Activated T-cell treated with anti-CD3 and anti-CD28 coated beads, Interleukin-2, amount 50 U/mL, for 24 hours (primary cell): ENCODE data around the gene MKRN2OS.

Experiments used
- DNase-seq: peaks from one replicate; pipeline ENCODE4 v3.0.0-alpha.2; 2020
- H3K27ac Mint-ChIP-seq: 2 replicates; pipeline ENCODE4 v1.8.0; 2020; ENCODE audit warnings: mild to moderate bottlenecking, mixed read lengths
- H3K27me3 Mint-ChIP-seq: 2 replicates; pipeline ENCODE4 v1.8.0; 2020; ENCODE audit warnings: mixed read lengths
- H3K36me3 Mint-ChIP-seq: 2 replicates; pipeline ENCODE4 v1.8.0; 2020; ENCODE audit warnings: low read depth, mixed read lengths
- H3K4me1 Mint-ChIP-seq: 2 replicates; pipeline ENCODE4 v1.8.0; 2020; ENCODE audit warnings: low read depth, mixed read lengths
- H3K4me3 Mint-ChIP-seq: 2 replicates; pipeline ENCODE4 v1.8.0; 2020; ENCODE audit warnings: mild to moderate bottlenecking, moderate library complexity, mixed read lengths
- H3K9me3 Mint-ChIP-seq: 2 replicates; pipeline ENCODE4 v1.8.0; 2020; ENCODE audit warnings: mixed read lengths

MKRN2OS gene

GRCh38 chr3:12578742-12579141 is 33.4 kb upstream of the MKRN2OS start:
- Mint-ChIP-seq H3K36me3 (peaks cover 94% of the 10 kb centered on the region), H3K4me1 (peaks cover 2% of the 10 kb centered on the region), H3K27me3 (no peaks in the 10 kb centered on the region), H3K4me3 (no peak overlapping the region), H3K9me3 (peaks cover 6% of the 10 kb centered on the region), H3K27ac (peak overlapping the region; percentile 29)
- DNase-seq = no peak

DNA sequence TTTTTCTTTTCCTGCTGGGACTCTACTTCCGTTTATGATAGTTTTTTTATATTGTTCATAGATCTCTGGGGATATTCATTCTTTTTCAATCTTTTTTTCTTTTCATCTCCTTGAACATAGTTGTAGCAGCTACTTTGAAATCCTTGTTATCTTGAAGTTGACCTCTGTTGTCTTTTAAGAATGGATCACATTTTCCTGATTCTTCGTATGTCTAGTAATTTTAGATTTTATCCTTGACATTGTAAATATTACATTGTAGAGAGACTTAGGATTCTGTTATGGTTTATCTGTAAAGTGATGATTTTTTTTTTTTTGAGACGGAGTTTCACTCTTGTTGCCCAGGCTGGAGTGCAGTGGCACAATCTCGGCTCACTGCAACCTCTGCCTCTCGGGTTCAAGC is 32.1 kb upstream of the MKRN2OS start:
- H3K9me3 Mint-ChIP-seq = peaks cover 6% of the 10 kb centered on the region
- H3K27me3 Mint-ChIP-seq = no peaks in the 10 kb centered on the region
- H3K4me3 Mint-ChIP-seq = no peak overlapping the region
- H3K36me3 Mint-ChIP-seq = peaks cover 94% of the 10 kb centered on the region
- no peak overlapping the region for H3K27ac Mint-ChIP-seq
- peaks cover 2% of the 10 kb centered on the region for H3K4me1 Mint-ChIP-seq
- DNase-seq = no peak

DNA sequence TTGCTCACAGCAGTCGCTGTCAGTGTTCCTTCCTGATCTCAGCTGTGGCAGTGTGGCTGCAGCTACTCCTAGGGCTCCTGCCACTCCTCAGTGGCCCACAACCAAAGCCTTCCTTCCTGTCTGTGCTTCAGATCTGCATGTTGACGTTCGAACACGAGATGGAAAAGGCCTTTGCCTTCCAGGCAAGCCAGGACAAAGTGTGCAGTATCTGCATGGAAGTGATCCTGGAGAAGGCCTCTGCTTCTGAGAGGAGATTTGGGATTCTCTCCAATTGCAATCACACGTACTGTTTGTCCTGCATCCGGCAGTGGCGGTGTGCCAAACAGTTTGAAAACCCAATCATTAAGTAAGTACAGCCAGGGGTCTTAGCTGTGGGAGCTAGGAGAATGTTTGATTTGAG is 29.4 kb upstream of the MKRN2OS start:
- DNase-seq = no peak
- Mint-ChIP-seq H3K4me1 (peaks cover 2% of the 10 kb centered on the region), H3K4me3 (no peak overlapping the region), H3K36me3 (peaks cover 95% of the 10 kb centered on the region), H3K27me3 (no peaks in the 10 kb centered on the region), H3K27ac (no peak overlapping the region), H3K9me3 (peaks cover 6% of the 10 kb centered on the region)

GRCh38 chr3:12574131-12574530 is 28.8 kb upstream of the MKRN2OS start:
- H3K4me3 Mint-ChIP-seq = no peak overlapping the region
- peaks cover 6% of the 10 kb centered on the region for H3K9me3 Mint-ChIP-seq
- no peaks in the 10 kb centered on the region for H3K27me3 Mint-ChIP-seq
- peaks cover 94% of the 10 kb centered on the region for H3K36me3 Mint-ChIP-seq
- H3K27ac Mint-ChIP-seq = peak overlapping the region; percentile 24
- no peak for DNase-seq
- H3K4me1 Mint-ChIP-seq = peaks cover 2% of the 10 kb centered on the region

DNA sequence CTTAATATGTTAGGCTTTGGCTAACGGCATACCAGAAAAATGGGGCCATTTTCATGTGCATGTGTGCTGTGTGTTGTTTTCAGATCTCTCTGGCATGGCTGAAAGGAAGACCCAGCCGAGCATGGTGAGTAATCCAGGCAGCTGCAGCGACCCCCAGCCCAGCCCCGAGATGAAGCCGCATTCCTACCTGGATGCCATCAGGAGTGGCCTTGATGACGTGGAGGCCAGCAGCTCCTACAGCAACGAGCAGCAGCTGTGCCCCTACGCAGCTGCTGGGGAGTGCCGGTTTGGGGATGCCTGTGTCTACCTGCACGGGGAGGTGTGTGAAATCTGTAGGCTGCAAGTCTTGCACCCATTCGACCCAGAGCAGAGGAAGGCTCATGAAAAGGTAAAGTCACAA is 26.7 kb upstream of the MKRN2OS start:
- peaks cover 9% of the 10 kb centered on the region for H3K4me1 Mint-ChIP-seq
- no peak for DNase-seq
- H3K27ac Mint-ChIP-seq = no peak overlapping the region
- no peak overlapping the region for H3K4me3 Mint-ChIP-seq
- peaks cover 3% of the 10 kb centered on the region for H3K9me3 Mint-ChIP-seq
- H3K36me3 Mint-ChIP-seq = peaks cover 90% of the 10 kb centered on the region
- no peaks in the 10 kb centered on the region for H3K27me3 Mint-ChIP-seq

- peaks cover 86% of the 10 kb centered on the region for H3K36me3 Mint-ChIP-seq
- no peak for DNase-seq
- H3K27ac Mint-ChIP-seq = peak overlapping the region; percentile 64
- H3K4me1 Mint-ChIP-seq = peaks cover 22% of the 10 kb centered on the region
- no peak overlapping the region for H3K4me3 Mint-ChIP-seq
- H3K9me3 Mint-ChIP-seq = peaks cover 10% of the 10 kb centered on the region
- H3K27me3 Mint-ChIP-seq = no peaks in the 10 kb centered on the region
Observed at GRCh38 chr3:12569836-12570235, 24.5 kb upstream of the MKRN2OS start.

DNA sequence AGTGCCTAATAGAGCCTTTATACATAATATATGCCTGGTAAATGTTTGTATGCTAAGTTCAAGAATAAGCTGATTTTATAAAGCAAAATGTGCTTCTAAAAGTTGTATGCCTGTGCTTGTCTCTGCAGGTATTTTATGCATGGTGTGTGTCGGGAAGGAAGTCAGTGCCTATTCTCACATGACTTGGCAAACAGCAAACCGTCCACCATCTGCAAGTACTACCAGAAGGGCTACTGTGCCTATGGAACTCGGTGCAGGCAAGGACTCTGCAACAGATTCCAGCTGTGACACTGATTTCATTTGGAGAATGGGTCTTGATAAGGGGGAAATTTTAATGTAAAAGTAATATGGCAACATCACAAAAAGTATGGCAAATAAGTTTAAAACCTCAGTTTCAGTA is 23.4 kb upstream of the MKRN2OS start:
- Mint-ChIP-seq H3K9me3 (peaks cover 13% of the 10 kb centered on the region), H3K27me3 (no peaks in the 10 kb centered on the region), H3K4me3 (no peak overlapping the region), H3K27ac (no peak overlapping the region), H3K4me1 (peaks cover 26% of the 10 kb centered on the region), H3K36me3 (peaks cover 83% of the 10 kb centered on the region)
- no peak for DNase-seq

DNA sequence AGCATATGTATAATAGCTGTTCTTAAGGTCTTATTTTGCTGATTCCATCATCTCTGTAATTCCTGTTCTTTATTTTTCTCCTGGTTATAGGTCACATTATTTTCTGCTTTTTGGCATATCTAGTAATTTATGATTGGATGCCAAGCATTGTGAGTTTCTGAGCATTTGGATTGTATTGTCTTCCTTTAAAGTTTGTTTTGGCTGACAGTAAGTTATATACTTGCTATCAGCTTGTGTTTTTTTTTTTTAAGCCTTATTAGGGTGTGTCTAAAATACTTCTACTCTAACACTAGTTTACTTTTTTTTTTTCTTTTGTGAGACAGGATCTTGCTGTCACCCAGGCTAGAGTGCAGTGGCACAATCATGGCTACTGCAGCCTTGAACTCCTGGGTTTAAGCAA is 21.7 kb upstream of the MKRN2OS start:
- Mint-ChIP-seq H3K9me3 (peaks cover 13% of the 10 kb centered on the region), H3K27me3 (no peaks in the 10 kb centered on the region), H3K36me3 (peaks cover 74% of the 10 kb centered on the region), H3K27ac (no peak overlapping the region), H3K4me1 (peaks cover 38% of the 10 kb centered on the region), H3K4me3 (no peak overlapping the region)
- DNase-seq = no peak

- peaks cover 13% of the 10 kb centered on the region for H3K9me3 Mint-ChIP-seq
- peaks cover 33% of the 10 kb centered on the region for H3K36me3 Mint-ChIP-seq
- H3K27ac Mint-ChIP-seq = no peak overlapping the region
- peaks cover 71% of the 10 kb centered on the region for H3K4me1 Mint-ChIP-seq
- no peak for DNase-seq
- no peak overlapping the region for H3K4me3 Mint-ChIP-seq
- no peaks in the 10 kb centered on the region for H3K27me3 Mint-ChIP-seq
Observed at GRCh38 chr3:12562451-12562850, 17.2 kb upstream of the MKRN2OS start.

- H3K27ac Mint-ChIP-seq = peak overlapping the region; percentile 91
- H3K36me3 Mint-ChIP-seq = peaks cover 32% of the 10 kb centered on the region
- no peaks in the 10 kb centered on the region for H3K27me3 Mint-ChIP-seq
- peaks cover 10% of the 10 kb centered on the region for H3K9me3 Mint-ChIP-seq
- peak overlapping the region; percentile 20 for H3K4me3 Mint-ChIP-seq
- no peak for DNase-seq
- H3K4me1 Mint-ChIP-seq = peaks cover 68% of the 10 kb centered on the region
Observed at GRCh38 chr3:12561397-12561796, 16.1 kb upstream of the MKRN2OS start.

- H3K4me3 Mint-ChIP-seq = peak overlapping the region; percentile 41
- H3K27ac Mint-ChIP-seq = peak overlapping the region; percentile 91
- no peak for DNase-seq
- H3K27me3 Mint-ChIP-seq = peaks cover 3% of the 10 kb centered on the region
- H3K36me3 Mint-ChIP-seq = peaks cover 27% of the 10 kb centered on the region
- peaks cover 70% of the 10 kb centered on the region for H3K4me1 Mint-ChIP-seq
- H3K9me3 Mint-ChIP-seq = peaks cover 6% of the 10 kb centered on the region
Observed at GRCh38 chr3:12560505-12561190, 15.3 kb upstream of the MKRN2OS start.

GRCh38 chr3:12559520-12559919 is 14.2 kb upstream of the MKRN2OS start:
- no peak for DNase-seq
- Mint-ChIP-seq H3K27me3 (peaks cover 13% of the 10 kb centered on the region), H3K9me3 (no peaks in the 10 kb centered on the region), H3K27ac (peak overlapping the region; percentile 91), H3K36me3 (peaks cover 18% of the 10 kb centered on the region), H3K4me1 (peaks cover 65% of the 10 kb centered on the region), H3K4me3 (peak overlapping the region; percentile 13)

DNA sequence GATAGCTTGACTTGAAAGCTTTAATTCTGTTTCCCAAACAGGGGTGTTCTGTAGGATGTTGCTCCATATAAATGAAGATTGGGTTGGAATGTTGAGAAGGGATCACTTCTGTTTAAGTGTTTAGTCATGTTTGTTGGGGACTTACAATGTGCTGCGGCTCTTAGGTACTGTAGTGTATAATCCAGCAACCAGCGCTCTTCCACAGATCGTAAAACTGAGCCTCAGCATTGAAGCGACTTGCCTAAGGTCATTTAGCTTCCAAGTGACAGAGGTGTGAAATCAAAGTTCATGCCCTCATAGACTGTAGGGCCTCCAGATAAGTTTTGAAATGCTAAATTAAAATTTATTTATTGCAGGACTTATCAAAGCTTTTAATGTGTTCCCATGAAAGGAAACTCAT is 13.4 kb upstream of the MKRN2OS start:
- Mint-ChIP-seq H3K9me3 (no peaks in the 10 kb centered on the region), H3K4me1 (peaks cover 70% of the 10 kb centered on the region)

GRCh38 chr3:12557473-12558100 is 12.3 kb upstream of the MKRN2OS start:
- peak overlapping the region; percentile 95 for H3K4me3 Mint-ChIP-seq
- H3K9me3 Mint-ChIP-seq = no peaks in the 10 kb centered on the region
- peak overlapping the region; percentile 95 for H3K27ac Mint-ChIP-seq
- peaks cover 29% of the 10 kb centered on the region for H3K27me3 Mint-ChIP-seq
- H3K36me3 Mint-ChIP-seq = peaks cover 9% of the 10 kb centered on the region
- DNase-seq = no peak
- peaks cover 67% of the 10 kb centered on the region for H3K4me1 Mint-ChIP-seq

More for the DNA sequence above, 13.4 kb upstream of the MKRN2OS start:
- peaks cover 20% of the 10 kb centered on the region for H3K27me3 Mint-ChIP-seq
- H3K4me3 Mint-ChIP-seq = peak overlapping the region; percentile 95
- no peak for DNase-seq
- peaks cover 13% of the 10 kb centered on the region for H3K36me3 Mint-ChIP-seq
- H3K27ac Mint-ChIP-seq = peak overlapping the region; percentile 95

- Mint-ChIP-seq H3K9me3 (no peaks in the 10 kb centered on the region), H3K4me3 (peak within 1 kb of the TSS; percentile 95), H3K4me1 (peaks cover 60% of the 10 kb centered on the region), H3K27me3 (peaks cover 29% of the 10 kb centered on the region), H3K27ac (peak within 1 kb of the TSS; percentile 95), H3K36me3 (peaks cover 9% of the 10 kb centered on the region)
- DNase-seq = peak; percentile 94
Observed at GRCh38 chr3:12556690-12557472, 11.6 kb upstream of the MKRN2OS start, which contains the start of gene MKRN2. Gene MKRN2 (plus strand): TSS chr3:12557087. CDS start chr3:12557151, 64 bp downstream.
